IMR-90 (cell line): ENCODE data around the gene PEX5L.

ENCODE experiments used
- FOS ChIP-seq: fragments of 150-350 bp; IDR thresholded peaks from 2 replicates; pipeline ENCODE4 v1.6.1; 2016; ENCODE audit warnings: low read depth, low read length
- MAFK ChIP-seq: IDR thresholded peaks from 2 replicates; pipeline ENCODE4 v1.6.1; 2012; ENCODE audit warnings: low read depth, low read length, improper control_type of control experiment
- POLR2A ChIP-seq: IDR thresholded peaks from 2 replicates; pipeline ENCODE4 v1.6.1; 2012; ENCODE audit warnings: mild to moderate bottlenecking, low read depth, low read length
- RCOR1 ChIP-seq: IDR thresholded peaks from 2 replicates; pipeline ENCODE4 v1.6.1; 2012; ENCODE audit warnings: mild to moderate bottlenecking, low read length, improper control_type of control experiment; ENCODE audit not compliant: insufficient replicate concordance
- TF ChIP-seq, protein P1 (sequence below): conservative IDR thresholded peaks from 2 replicates; pipeline ENCODE4 v1.5.1; 2012; ENCODE audit warnings: mild to moderate bottlenecking, low read depth, low read length, improper control_type of control experiment
- TF ChIP-seq, protein P2 (sequence below): fragments of 150-350 bp; IDR thresholded peaks from 2 replicates; pipeline ENCODE4 v1.6.1; 2016; ENCODE audit warnings: low read depth, mild to moderate bottlenecking, low read length, moderate library complexity, borderline replicate concordance
- TF ChIP-seq, protein P3 (sequence below): fragments of 150-350 bp; IDR thresholded peaks from 2 replicates; pipeline ENCODE4 v1.6.1; 2017; ENCODE audit warnings: mild to moderate bottlenecking, antibody characterized with exemption, low read length, low read depth

DNA sequence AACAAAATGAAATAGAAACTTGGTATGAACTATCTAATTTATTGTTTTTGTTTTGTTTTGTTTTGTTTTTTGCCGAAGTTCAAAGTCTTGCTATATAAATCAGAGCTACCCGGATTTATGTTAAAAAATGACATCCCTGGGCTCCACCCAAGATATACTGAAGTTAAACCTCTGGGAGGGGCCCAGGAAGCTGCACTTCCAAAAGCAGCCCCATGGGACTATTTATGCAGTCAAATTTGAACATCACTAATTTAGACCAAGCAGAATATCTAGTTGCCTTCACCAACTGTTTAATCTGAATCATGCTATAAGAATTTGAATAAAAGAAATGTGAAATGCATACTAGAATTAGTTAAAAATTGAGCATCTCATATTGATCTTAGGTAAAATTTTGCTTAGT lies 32.2 kb downstream of the PEX5L start:
- TF ChIP-seq, protein P1, sequence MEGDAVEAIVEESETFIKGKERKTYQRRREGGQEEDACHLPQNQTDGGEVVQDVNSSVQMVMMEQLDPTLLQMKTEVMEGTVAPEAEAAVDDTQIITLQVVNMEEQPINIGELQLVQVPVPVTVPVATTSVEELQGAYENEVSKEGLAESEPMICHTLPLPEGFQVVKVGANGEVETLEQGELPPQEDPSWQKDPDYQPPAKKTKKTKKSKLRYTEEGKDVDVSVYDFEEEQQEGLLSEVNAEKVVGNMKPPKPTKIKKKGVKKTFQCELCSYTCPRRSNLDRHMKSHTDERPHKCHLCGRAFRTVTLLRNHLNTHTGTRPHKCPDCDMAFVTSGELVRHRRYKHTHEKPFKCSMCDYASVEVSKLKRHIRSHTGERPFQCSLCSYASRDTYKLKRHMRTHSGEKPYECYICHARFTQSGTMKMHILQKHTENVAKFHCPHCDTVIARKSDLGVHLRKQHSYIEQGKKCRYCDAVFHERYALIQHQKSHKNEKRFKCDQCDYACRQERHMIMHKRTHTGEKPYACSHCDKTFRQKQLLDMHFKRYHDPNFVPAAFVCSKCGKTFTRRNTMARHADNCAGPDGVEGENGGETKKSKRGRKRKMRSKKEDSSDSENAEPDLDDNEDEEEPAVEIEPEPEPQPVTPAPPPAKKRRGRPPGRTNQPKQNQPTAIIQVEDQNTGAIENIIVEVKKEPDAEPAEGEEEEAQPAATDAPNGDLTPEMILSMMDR: no peak
- TF ChIP-seq POLR2A (no peak), FOS (no peak), MAFK (no peak), RCOR1 (no peak)
- TF ChIP-seq, protein P2, sequence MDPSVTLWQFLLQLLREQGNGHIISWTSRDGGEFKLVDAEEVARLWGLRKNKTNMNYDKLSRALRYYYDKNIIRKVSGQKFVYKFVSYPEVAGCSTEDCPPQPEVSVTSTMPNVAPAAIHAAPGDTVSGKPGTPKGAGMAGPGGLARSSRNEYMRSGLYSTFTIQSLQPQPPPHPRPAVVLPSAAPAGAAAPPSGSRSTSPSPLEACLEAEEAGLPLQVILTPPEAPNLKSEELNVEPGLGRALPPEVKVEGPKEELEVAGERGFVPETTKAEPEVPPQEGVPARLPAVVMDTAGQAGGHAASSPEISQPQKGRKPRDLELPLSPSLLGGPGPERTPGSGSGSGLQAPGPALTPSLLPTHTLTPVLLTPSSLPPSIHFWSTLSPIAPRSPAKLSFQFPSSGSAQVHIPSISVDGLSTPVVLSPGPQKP: no peak
- TF ChIP-seq, protein P3, sequence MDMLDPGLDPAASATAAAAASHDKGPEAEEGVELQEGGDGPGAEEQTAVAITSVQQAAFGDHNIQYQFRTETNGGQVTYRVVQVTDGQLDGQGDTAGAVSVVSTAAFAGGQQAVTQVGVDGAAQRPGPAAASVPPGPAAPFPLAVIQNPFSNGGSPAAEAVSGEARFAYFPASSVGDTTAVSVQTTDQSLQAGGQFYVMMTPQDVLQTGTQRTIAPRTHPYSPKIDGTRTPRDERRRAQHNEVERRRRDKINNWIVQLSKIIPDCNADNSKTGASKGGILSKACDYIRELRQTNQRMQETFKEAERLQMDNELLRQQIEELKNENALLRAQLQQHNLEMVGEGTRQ: no peak
